ACC112 (cell line): ENCODE results near the gene TGFBI.
"Not testable (repeated sequence)": the region's sequence is repeated elsewhere in the genome, so short reads cannot be mapped to it uniquely, and the experiment has no call there.

ENCODE experiments used
- H2AFZ ChIP-seq: fragments of 200-600 bp; sonication (generic); one replicate; pipeline ENCODE4 v1.6.0; 2017; ENCODE audit warnings: antibody characterized with exemption, low read length; ENCODE audit not compliant: unreplicated experiment
- H3K27ac ChIP-seq: fragments of 200-600 bp; sonication (generic); 2 replicates; pipeline ENCODE4 v1.5.1; 2014; ENCODE audit warnings: low read depth, mild to moderate bottlenecking, antibody characterized with exemption, low read length, moderate library complexity
- H3K27me3 ChIP-seq: fragments of 200-600 bp; sonication (generic); 2 replicates; pipeline ENCODE4 v1.6.1; 2014; ENCODE audit warnings: mild to moderate bottlenecking, antibody characterized with exemption, low read length, moderate library complexity, mixed read lengths; ENCODE audit not compliant: insufficient read depth
- H3K36me3 ChIP-seq: fragments of 200-600 bp; sonication (generic); 2 replicates; pipeline ENCODE4 v1.6.1; 2016; ENCODE audit warnings: mild to moderate bottlenecking, antibody characterized with exemption, low read length, moderate library complexity, mixed read lengths; ENCODE audit not compliant: insufficient read depth
- H3K4me1 ChIP-seq: fragments of 200-600 bp; sonication (generic); one replicate; pipeline ENCODE4 v1.6.1; 2016; ENCODE audit warnings: low read length, mixed read lengths; ENCODE audit not compliant: insufficient read depth, unreplicated experiment, control insufficient read depth
- H3K4me3 ChIP-seq: fragments of 200-600 bp; sonication (generic); 2 replicates; pipeline ENCODE4 v1.5.1; 2014; ENCODE audit warnings: mild to moderate bottlenecking, low read depth, low read length
- H3K79me2 ChIP-seq: fragments of 200-600 bp; sonication (generic); one replicate; pipeline ENCODE4 v1.6.0; 2016; ENCODE audit warnings: low read length; ENCODE audit not compliant: control insufficient read depth, unreplicated experiment, insufficient read depth

TGFBI gene

DNA sequence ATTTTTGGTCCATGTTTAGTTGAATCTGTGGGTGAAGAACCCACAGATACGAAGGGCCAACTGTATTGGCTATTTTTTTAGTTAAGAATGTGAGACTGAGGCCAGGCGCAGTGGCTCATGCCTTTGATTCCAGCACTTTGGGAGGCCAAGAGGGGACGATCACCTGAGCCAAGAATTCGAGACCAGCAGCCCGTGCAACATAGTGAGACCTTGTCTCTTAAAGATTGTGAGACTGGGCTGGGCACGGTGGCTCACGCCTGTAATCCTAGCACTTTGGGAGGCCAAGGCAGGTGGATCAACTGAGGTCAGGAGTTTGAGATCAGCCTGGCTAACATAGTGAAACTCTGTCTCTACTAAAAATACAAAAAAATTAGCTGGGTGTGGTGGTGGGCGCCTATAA lies 16.2 kb downstream of the TGFBI start:
- not testable (repeated sequence) for H3K27ac ChIP-seq, H3K27me3 ChIP-seq, H2AFZ ChIP-seq, H3K4me3 ChIP-seq
- peaks cover 58% of the 10 kb centered on the region for H3K4me1 ChIP-seq
- H3K36me3 ChIP-seq, result peaks cover 63% of the 10 kb centered on the region
- H3K79me2 ChIP-seq, result peaks cover 16% of the 10 kb centered on the region

- Histone ChIP-seq H3K79me2 (peaks cover 9% of the 10 kb centered on the region), H3K36me3 (peaks cover 71% of the 10 kb centered on the region), H3K27ac (0 out of 2 replicates have a peak overlapping the region, but pooled peaks have one; percentile 48), H3K4me3 (no peak overlapping the region), H3K4me1 (peaks cover 46% of the 10 kb centered on the region), H3K27me3 (no peaks in the 10 kb centered on the region), H2AFZ (no peak overlapping the region)
These were observed 17.5 kb downstream of the TGFBI start for GRCh38 chr5:136046246-136046645.

GRCh38 chr5:136047858-136048257 lies 19.1 kb downstream of the TGFBI start:
- no peak overlapping the region for H3K4me3 ChIP-seq
- H3K27me3 ChIP-seq, result no peaks in the 10 kb centered on the region
- peaks cover 7% of the 10 kb centered on the region for H3K79me2 ChIP-seq
- H2AFZ ChIP-seq, result no peak overlapping the region
- peak overlapping the region; percentile 48; the same call in 1 of the 2 replicates for H3K27ac ChIP-seq
- H3K36me3 ChIP-seq, result peaks cover 72% of the 10 kb centered on the region
- peaks cover 44% of the 10 kb centered on the region for H3K4me1 ChIP-seq

- H3K4me1 ChIP-seq, result peaks cover 45% of the 10 kb centered on the region
- H3K4me3 ChIP-seq, result no peak overlapping the region
- H3K36me3 ChIP-seq, result peaks cover 68% of the 10 kb centered on the region
- H3K27ac ChIP-seq, result peak overlapping the region; percentile 48; the same call in 1 of the 2 replicates
- no peak overlapping the region for H2AFZ ChIP-seq
- peaks cover 3% of the 10 kb centered on the region for H3K79me2 ChIP-seq
- H3K27me3 ChIP-seq, result no peaks in the 10 kb centered on the region
These were observed 20.2 kb downstream of the TGFBI start for GRCh38 chr5:136048966-136049365.

- Histone ChIP-seq H3K36me3 (peaks cover 73% of the 10 kb centered on the region), H3K27me3 (no peaks in the 10 kb centered on the region), H2AFZ (no peak overlapping the region), H3K27ac (peak overlapping the region; percentile 89), H3K4me3 (no peak overlapping the region), H3K4me1 (peaks cover 72% of the 10 kb centered on the region), H3K79me2 (peaks cover 5% of the 10 kb centered on the region)
These were observed 22.9 kb downstream of the TGFBI start for GRCh38 chr5:136051486-136052220.

GRCh38 chr5:136052692-136053335 lies 24.0 kb downstream of the TGFBI start:
- H3K4me1 ChIP-seq, result peaks cover 81% of the 10 kb centered on the region
- H3K4me3 ChIP-seq, result no peak overlapping the region
- peak overlapping the region; percentile 89 for H3K27ac ChIP-seq
- no peak overlapping the region for H2AFZ ChIP-seq
- peaks cover 5% of the 10 kb centered on the region for H3K79me2 ChIP-seq
- no peaks in the 10 kb centered on the region for H3K27me3 ChIP-seq
- peaks cover 73% of the 10 kb centered on the region for H3K36me3 ChIP-seq

- Histone ChIP-seq H3K27me3 (no peaks in the 10 kb centered on the region), H3K4me1 (peaks cover 81% of the 10 kb centered on the region), H2AFZ (no peak overlapping the region), H3K79me2 (peaks cover 5% of the 10 kb centered on the region), H3K4me3 (peak overlapping the region; percentile 7; the same call in 1 of the 2 replicates), H3K27ac (peak overlapping the region; percentile 89), H3K36me3 (peaks cover 67% of the 10 kb centered on the region)
These were observed 24.8 kb downstream of the TGFBI start for GRCh38 chr5:136053336-136054141.

- Histone ChIP-seq H3K27me3 (no peaks in the 10 kb centered on the region), H3K36me3 (peaks cover 65% of the 10 kb centered on the region), H3K79me2 (peaks cover 5% of the 10 kb centered on the region), H3K4me1 (peaks cover 80% of the 10 kb centered on the region), H3K4me3 (peak overlapping the region; percentile 7; the same call in 1 of the 2 replicates), H3K27ac (peak overlapping the region; percentile 89), H2AFZ (no peak overlapping the region)
These were observed 25.6 kb downstream of the TGFBI start for GRCh38 chr5:136054142-136055019.

DNA sequence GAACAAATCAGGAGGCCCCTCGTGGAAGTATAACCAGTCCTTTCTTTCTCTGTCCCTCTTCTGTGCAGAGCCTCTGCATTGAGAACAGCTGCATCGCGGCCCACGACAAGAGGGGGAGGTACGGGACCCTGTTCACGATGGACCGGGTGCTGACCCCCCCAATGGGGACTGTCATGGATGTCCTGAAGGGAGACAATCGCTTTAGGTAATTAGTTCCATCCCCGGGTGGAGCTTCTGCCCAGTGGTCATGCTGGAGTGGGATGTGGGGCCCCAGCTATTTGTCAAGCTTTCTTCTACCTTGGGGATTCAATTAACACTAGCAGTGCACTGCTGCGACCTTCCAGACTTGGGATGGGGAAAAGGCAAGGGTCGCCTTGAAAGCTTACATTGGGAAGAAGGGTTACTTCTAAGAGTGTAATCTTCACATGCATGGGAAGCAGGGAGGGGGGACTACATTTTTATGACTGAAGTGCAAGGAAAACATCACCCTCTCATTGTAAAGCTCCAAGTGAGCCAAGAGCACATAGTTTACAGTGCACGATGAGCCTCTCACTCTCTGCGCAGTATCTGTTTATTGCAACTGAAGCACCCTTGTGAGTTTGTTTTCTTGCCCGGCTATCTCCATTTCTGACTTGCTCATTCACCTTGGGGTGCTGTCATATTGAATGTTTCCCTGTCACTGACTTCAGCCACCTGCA lies 27.0 kb downstream of the TGFBI start:
- Histone ChIP-seq H3K4me1 (peaks cover 76% of the 10 kb centered on the region), H3K4me3 (no peak overlapping the region), H2AFZ (no peak overlapping the region), H3K36me3 (peaks cover 67% of the 10 kb centered on the region), H3K27me3 (no peaks in the 10 kb centered on the region), H3K27ac (peak overlapping the region; percentile 89), H3K79me2 (peaks cover 5% of the 10 kb centered on the region)
